ENCODE data around the gene OR4N5. TPM values are rescaled to one million over a fixed set of nuclear protein-coding genes. Genes with fewer than 3 reads are reported as not detected.

OR4N5 gene
- total RNA-seq, 1 donor, result not detected

GRCh38 chr14:20177433-20177974 lies 38.9 kb downstream of the OR4N5 start:
- no peak overlapping the region for H3K4me3 ChIP-seq (ENCODE audit: low read depth, low read length)
- TF ChIP-seq CTCF (IDR thresholded peaks at IDR 0.05; ENCODE audit: insufficient read depth, low read length), result no peak
- DNase-seq (ENCODE audit: low read depth), result no peak

GRCh38 chr14:20179218-20179617 lies 40.6 kb downstream of the OR4N5 start:
- DNase-seq (ENCODE audit: low read depth), result no peak
- no peak for TF ChIP-seq CTCF (IDR thresholded peaks at IDR 0.05; ENCODE audit: insufficient read depth, low read length)
- H3K4me3 ChIP-seq (ENCODE audit: low read depth, low read length), result no peak overlapping the region

- TF ChIP-seq CTCF (IDR thresholded peaks at IDR 0.05; ENCODE audit: insufficient read depth, low read length), result no peak
- no peak for DNase-seq (ENCODE audit: low read depth)
- no peak overlapping the region for H3K4me3 ChIP-seq (ENCODE audit: low read depth, low read length)
These were observed 41.3 kb downstream of the OR4N5 start for GRCh38 chr14:20179880-20180279.

- TF ChIP-seq CTCF (IDR thresholded peaks at IDR 0.05; ENCODE audit: insufficient read depth, low read length), result no peak
- DNase-seq (ENCODE audit: low read depth), result no peak
- no peak overlapping the region for H3K4me3 ChIP-seq (ENCODE audit: low read depth, low read length)
These were observed 41.9 kb downstream of the OR4N5 start for GRCh38 chr14:20180486-20180885.

- DNase-seq (ENCODE audit: low read depth), result peak; percentile 5
- H3K4me3 ChIP-seq (ENCODE audit: low read depth, low read length), result no peak overlapping the region
- no peak for TF ChIP-seq CTCF (IDR thresholded peaks at IDR 0.05; ENCODE audit: insufficient read depth, low read length)
These were observed 45.6 kb downstream of the OR4N5 start for GRCh38 chr14:20184181-20184580.

GRCh38 chr14:20190596-20190995 lies 52.0 kb downstream of the OR4N5 start, which contains the start of gene OR11G2:
Gene OR11G2 (plus strand): TSS chr14:20190896. CDS start chr14:20197438, 6,542 bp downstream.
- no peak within 1 kb of the TSS for H3K4me3 ChIP-seq (ENCODE audit: low read depth, low read length)
- DNase-seq (ENCODE audit: low read depth), result no peak
- no peak for TF ChIP-seq CTCF (IDR thresholded peaks at IDR 0.05; ENCODE audit: insufficient read depth, low read length)

- no peak overlapping the region for H3K4me3 ChIP-seq (ENCODE audit: low read depth, low read length)
- TF ChIP-seq CTCF (IDR thresholded peaks at IDR 0.05; ENCODE audit: insufficient read depth, low read length), result no peak
- DNase-seq (ENCODE audit: low read depth), result no peak
These were observed 52.8 kb downstream of the OR4N5 start for GRCh38 chr14:20191396-20191795.

All from fibroblast of the aortic adventitia (primary cell).